GM19240 (cell line): ENCODE measurements around the gene SMIM7.
"Not testable (repeated sequence)": the region's sequence is repeated elsewhere in the genome, so short reads cannot be mapped to it uniquely, and the experiment has no call there.

ENCODE experiments used
- DNase-seq: peaks from one replicate; pipeline ENCODE4 v3.0.0; 2011; ENCODE audit warnings: low spot score; ENCODE audit not compliant: insufficient read length

SMIM7 gene

DNA sequence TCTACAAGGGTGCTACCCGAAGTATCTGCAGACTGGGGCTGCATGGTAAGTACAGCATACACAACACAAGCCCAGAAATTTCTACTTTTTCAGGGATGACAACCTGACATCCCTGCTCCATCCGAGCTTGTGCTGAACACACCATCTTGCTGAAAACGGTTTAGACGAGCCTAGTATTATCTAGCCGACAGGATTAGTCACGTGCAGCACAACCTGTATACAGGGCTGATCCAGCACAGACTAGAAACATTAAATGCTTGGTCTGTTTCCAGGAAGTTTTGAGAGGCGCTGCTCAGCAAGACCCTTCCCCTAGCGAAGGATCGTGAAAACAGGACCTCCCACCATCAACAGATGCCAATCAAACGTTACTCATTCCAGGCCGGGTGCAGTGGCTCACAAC lies 4.2 kb downstream of the SMIM7 start:
- no peak for DNase-seq

DNA sequence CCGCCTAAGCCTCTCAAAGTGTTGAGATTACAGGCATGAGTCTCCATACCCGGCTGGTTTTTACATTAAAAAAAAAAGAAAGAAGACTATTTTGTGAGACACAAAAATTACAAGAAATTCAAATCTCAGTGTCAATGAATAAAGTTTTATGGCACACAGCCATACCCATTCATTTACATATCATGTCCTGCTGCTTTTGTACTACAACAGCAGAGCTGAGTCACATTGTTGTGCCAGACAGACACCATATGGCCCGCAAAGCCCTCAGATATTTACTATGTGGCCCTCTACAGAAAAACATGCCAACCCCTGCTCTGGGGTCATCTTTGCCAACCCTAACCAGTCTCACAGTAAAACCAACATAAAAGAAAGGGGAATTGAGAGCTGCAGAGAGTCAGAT lies 5.3 kb downstream of the SMIM7 start:
- DNase-seq = no peak

DNA sequence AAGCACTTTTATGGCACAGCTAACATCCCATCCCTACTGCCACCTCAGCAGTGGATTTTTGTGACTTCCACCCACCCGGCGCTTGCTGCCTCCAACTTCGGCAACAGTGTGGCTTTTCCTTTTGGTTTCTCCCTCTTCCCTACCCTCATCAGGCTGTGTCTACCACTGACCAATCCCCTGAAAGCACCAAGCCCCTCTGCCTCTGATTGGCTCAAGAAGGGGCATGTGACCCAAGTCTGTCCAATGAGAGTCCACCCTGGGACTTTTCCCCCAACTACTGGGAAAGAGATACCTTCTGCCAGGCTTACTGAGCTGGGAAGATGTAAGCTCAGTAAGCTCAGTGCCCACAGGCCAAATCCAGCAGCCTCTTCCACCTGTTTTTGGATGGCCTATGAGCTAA lies 5.8 kb downstream of the SMIM7 start:
- no peak for DNase-seq

DNA sequence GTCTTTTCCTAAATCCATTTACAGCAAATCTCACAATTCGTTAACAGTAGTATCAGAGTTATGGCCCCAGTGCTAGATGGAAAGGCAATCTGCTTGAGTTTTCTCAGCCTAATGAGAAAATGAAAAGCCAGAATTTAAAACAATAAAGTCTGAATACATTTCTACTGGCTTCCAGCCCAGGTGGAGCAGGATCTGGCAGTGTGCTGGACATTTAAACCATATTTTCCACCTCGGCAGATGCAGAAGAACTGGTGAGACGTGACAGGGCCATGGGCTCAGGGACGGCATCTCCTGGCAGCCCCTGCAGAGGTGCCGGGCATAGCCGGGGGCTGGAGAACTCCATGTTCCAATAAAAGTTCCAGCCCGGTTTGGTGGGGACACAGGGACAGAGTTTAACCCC lies 7.1 kb downstream of the SMIM7 start:
- no peak for DNase-seq

DNA sequence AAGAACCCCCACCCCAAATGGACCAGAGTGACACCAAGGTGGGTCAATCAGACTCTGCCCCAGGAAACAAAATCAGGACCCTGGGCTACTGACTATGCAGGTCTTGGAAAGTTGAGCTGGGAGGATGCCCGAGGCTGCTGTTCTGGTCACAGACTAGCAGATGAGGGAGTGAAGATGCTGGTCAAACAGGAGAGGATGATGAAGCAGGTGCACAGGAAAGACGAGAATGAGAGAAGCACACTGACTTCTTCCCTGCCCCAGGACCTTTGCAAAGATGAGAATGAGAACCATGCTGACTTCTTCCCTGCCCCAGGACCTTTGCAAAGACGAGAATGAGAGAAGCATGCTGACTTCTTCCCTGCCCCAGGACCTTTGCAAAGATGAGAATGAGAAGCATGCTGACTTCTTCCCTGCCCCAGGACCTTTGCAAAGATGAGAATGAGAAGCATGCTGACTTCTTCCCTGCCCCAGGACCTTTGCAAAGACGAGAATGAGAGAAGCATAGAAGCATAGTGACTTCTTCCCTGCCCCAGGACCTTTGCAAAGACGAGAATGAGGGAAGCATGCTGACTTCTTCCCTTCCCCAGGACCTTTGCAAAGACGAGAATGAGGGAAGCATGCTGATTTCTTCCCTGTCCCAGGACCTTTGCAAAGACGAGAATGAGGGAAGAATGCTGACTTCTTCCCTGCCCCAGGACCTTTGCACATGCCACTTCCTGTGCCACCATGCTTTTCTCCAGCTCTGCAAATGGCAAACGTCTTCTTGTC lies 8.3 kb downstream of the SMIM7 start:
- not testable (repeated sequence) for DNase-seq

DNA sequence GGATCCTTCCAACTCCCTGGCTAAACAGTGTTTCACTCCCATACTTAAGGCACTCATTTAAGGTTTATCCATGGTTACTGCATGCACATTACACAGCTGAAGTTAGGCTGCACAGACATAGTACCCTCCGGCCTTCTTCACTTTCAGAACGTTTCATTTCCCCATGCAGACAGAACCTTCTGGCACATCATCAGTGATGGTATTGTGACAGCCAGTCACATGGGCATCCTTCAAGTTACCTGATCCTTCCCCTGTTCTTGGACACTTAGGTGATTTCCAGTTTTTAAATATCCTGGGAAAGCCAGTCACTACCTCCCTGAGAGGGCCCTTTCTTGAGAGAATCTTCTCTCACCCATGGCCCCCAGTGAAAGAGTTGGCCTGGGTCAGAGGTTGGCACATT lies 9.1 kb downstream of the SMIM7 start:
- no peak for DNase-seq

DNA sequence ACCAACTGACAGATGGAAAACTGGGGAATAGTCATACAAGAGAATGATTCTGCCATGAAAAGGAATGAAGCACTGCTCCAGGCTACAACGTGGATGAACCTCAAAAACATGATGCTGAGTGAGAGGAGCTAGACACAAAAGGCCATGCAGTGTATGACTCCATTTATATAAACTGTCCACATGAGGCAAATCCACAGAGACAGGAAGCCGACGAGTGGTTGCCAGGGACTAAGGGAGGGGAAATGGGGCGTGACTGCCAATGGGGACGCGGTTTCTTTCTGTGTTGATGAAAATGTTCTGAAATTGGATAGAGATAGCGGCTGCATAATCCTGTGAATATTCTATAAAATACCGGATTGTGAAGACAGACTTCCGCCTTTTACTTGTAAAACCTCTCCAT lies 10.2 kb downstream of the SMIM7 start:
- DNase-seq = no peak

DNA sequence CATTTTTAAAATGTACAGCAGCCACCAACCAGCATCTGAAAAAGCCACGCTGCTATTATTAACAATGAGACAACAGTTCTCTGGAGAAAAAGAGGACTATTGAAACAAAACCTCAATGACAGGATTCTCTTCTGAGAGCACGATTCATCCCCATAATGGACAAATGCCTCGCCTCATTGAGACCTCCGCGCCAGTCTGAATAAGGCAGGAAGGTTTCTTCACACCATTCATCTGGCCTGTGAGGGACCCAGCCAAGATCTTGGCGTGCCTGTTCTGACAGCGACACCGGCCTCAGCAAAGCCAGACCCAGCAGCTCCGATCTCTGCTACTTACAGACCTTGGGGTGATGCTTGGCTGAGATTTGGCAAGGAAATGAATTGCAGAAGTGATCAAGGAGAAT lies 14.8 kb downstream of the SMIM7 start:
- DNase-seq = no peak

DNA sequence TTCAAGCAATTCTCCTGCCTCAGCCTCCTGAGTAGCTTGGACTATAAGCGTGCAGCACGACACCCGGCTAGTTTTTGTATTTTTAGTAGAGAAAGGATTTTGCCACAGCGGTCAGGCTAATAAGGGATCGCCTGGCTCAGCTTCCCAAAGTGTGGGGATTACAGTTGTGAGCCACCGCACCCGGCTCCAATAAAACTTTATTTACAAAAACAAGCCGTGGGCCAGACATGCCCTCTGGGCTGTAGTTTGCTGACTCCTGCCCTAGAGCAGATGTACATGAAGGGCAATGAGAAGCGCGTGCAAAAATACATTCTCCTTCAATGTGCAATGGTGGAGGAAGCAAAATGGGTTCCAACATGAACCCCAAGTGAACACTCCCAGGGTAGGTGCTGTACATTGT lies 18.2 kb downstream of the SMIM7 start:
- DNase-seq = no peak

DNA sequence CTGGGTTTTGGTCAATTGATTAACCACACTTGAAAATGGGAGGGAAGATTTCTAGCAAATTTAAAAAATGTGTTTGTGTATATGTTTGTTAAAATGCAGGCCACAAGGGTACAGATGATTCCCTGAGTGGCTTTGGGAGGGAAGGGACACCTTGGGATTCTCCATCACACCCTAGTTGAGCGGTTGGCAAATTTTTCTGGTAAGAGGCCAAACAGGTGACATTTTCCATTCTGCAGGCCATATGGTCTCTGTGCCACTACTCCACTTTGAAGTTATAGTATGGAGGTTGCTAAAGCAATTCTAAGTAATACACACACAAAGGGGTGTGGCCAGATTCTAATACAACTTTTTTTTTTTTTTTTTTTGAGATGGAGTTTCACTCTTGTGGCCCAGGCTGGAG lies 19.0 kb downstream of the SMIM7 start:
- no peak for DNase-seq

DNA sequence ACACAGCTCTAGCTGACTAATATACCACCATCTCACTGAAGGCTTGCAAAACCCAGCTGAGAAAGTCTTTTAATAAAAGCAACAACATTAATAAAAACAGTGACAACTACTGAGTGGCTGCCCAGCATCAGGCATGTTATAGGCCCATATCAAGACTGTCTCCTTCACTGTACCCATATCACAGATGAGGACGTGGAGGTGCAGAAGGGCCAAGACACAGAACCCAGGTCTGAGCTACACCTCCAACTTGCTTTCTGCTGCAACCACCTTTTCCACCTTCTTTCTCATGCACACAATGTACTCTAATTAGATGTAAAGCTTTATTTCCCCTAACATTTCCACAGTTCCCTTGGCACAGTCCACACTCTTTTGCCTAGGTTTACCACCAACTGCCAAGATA lies 21.3 kb downstream of the SMIM7 start:
- no peak for DNase-seq

DNA sequence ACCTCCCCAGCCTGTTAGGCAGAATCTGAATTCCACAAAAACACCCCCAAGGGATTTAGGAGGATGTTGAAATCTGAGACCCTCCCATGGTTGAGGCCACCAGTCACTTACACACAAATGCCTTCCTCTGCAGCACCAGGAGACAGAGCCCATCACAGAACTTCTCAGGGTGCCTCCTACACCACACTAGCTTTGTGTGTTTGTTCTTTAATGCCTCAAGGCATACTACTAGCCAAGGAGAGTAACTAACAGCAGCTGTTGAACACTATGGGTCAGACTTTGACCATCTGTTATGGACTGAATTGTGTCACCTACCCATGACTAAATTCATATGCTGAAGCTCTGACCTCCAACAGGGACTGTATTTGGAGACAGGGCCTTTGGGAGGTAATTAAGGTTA lies 22.4 kb downstream of the SMIM7 start:
- DNase-seq = no peak

DNA sequence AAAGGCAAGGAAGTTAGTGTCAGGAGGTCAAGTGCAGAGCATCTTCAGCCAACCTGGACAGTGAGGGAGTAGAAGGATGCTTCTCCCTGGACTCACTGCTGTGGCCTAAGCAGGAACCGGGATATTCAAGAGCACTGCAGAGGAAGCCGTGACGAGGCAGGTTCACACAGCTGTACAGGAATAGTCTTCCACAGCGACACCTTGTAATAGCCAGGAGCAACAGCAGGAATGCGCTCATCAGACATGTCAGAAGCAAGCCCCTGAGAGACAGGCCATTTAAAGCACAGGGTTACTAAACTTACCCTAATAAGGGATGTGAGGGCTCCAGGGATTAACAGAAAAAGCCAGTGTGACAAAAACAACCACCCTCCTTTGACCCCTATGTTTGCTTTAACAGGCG lies 28.5 kb downstream of the SMIM7 start:
- DNase-seq = no peak

DNA sequence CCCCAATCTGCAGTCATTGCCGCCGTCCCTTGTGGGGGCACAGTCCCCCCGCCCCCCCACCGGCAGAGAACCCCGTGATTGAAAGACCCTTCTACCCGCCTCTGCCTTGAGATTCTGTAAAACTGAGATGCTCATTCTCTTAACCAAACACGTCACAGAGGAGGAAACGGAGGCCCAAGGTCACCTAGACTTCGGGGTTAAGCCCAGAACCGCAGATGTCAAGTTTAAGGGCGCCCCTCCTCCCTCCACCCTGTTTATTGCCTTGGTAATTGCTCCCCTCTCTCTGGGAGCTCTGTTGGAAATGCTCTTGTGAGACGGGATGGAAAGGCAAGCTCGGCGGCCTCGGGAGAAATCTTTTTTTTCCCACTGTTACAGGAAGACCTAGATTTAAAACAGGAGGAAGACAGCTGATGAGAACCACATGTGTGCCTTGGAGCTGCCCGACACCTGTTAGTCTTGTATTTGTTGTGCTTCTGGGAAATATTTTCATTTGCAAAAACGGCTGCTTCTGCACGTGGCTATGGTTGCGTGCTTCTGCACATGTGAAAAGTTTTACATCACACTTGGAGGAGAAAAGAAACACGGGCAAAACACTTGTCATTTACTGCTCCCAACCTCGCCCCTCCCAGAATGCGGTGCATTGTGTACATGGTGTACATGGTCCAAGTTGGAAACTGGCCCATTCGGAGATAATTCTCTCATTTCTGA lies 30.8 kb downstream of the SMIM7 start:
- DNase-seq = no peak

DNA sequence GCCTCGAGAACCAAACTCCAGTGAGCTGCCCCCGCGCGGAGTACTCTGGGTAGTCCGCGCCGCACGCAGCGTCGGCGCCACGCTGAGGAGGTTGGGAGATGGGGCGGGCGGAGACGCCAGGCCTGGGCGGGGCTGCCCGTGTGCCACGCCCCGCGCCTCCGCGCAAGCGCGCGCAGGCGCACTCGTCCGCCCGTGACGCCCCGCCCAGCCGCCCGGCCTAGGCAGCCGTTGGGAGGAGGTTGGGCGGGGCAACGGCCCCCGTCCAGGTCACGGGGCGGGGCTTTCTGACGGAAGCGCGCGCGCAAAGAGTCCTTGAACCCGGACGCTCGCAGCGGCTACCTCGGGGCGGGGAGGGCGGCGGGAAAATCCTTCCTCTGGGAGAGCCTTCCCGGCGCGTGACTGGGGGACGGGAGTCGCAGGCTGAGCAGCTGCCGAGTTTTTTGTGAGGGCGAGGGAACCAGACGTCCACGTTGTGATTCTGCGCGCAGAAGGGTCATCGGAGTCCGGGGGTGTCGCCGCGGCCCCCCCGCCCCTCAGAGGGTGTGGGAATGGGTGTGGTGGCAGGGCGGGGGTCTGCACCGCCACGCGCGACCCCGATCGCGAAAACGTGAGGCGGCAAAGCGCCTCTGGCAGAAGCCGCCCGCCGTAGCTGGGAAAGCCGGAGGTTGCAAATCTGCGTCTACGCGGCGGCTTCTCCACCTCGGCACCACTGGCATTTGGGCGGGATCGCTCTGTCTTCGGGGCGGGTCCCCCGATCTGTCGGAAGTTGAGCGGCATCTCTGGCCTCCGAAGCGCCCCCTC lies 31.6 kb downstream of the SMIM7 start, which contains the start of gene MED26:
Gene MED26 (minus strand): TSS at position 22 of the 801 bp plus-strand sequence. CDS start 261 bp downstream, outside the sequence.
- peak; percentile 79 for DNase-seq

DNA sequence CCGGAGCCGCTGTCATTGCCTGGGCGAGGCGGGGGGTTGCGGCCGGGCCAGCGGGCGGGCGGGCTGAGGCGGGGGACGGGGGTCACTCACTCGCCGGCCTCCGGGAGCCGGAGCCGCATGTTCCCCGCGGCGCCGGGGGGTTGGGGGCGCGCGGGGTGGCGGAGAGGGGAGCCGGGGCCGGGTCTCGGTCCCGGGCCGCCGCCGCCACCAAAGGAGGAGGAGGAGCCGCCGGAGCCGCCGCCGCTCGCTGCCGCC lies 32.1 kb downstream of the SMIM7 start:
- DNase-seq = no peak

DNA sequence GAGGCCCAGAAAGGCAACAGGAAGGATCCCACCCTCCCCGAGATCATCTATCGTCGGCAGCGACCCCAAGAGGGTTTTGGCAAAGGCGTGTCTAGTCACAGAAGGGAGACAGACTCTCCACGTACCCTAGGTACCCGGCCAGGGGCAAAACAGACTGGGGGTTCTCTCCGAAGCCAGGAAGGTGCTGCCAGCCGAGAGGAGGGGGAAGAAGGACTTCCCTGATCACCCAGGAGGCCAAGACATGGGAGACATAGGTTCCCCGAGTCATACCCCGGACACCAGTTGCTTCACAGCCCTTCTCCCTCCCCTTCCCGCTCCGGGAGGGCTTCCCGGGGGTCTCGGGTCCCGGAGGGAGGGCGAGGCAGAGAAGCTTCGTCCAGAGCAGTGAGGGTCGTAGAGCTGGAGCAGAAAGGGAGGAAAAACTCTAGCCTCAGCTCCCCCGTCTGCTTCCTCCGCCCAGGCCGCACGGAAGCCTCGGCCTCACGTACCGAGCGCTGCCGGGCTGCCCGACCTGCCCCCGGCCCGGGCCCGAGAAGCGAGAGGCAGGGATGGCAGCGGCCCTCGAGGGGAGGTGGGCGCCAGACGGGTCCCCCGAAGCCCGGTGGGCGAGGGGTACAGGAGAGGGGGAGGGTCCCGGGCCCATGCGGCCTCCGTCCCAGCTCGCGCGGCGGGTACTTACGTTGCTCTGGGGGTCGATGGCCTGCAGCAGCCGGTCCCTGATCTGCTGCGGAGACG lies 32.6 kb downstream of the SMIM7 start:
- DNase-seq = no peak

DNA sequence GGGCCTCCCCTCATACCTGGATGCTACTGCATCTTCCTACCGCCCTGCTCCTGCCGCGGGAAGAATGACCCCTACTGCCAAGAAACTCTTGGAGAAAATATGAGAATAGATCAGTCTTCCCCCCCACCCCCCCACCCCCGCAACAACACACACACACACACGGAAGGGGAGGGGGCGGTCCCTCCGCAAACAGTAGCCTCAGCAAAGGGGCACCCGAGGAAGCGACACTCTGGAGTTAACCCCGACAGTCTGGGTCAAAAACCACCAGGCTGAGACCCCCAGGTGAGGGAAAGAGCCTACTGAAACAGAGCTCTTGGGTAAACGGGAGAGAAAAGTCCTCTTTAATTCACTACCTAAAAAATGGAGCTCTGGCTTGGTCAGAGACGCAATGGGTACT lies 33.1 kb downstream of the SMIM7 start:
- DNase-seq = no peak

DNA sequence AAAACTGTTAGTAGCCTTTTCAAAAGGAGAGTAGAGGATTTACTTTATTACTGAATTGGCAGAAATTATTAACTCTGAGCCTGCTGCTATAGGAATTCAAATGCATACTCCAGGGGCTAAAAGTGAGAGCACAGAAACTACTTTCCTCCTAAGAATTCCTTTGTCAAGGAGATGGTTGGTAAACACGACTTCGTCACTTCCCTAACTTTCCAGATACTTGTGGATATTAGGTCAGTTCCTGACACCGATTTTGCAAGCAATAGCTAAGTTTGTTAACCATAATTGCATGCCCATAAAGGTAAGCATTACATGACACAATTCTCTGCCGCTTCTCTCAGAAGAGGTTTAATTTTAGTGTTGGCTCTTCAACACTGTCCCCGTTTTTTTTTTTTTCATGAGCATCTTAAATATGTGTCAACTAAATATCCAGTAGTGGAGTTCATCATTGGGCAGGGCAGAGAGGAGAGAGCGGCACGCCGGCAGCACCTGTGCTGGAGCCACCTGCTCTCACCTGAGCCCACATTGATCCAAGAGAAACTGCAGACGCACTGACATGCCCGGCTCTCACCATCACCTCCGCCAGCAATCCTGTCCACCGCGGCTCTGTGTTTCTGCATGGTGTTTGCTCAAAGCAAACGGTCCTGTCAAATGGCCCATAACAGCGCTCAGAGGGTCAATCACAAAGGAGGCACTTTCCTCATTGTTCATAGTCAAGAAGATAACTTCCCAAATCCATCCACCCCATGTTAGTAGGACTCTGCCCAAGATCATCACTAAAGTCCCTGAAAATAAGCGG lies 34.6 kb downstream of the SMIM7 start:
- no peak for DNase-seq

DNA sequence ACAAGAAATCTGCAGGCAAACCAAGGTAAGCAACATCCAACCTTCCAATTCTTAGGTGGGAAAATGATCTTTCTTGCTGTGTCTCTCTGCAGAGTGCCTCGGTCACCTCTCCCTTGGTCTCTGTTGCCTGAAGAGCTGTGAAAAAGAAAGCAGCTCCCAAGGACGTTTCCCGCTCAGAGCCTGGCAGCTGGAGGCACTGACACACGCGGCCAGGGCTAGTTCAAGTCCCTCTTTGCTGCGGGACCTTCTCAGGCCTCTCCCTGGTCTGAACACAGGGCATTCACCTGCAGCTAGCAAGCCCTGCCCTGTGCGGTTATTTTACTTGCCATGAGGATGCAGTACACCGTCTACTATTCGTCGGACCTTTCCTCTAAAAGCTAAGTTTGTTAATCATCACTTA lies 35.7 kb downstream of the SMIM7 start:
- DNase-seq = no peak

DNA sequence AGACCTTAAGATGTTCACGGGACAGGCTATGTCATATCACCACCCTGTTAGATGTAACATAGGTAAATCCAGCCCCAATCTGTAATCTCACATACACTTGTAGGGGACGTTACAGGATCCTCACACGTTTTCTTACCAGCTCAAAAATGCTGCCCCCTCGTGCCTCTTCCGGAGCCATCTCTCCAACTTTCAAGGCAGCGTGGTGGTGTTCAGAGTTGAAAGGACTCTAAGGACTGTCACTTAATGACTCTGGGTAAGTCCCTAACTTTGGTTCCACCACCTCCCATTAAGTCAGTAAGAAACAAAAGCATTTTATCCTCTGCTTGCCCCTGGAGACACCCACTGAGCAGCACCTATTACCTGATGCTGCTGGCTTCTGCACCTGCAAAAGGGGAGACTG lies 36.4 kb downstream of the SMIM7 start:
- DNase-seq = no peak
